Liver (tissue), 9 donors: ENCODE results near the gene MAG. TPM values are rescaled to one million over a fixed set of nuclear protein-coding genes. Genes with fewer than 3 reads are reported as not detected.

Source experiments
- DNase-seq: peaks from one replicate; pipeline ENCODE4 v3.0.0-alpha.2; 2017; ENCODE audit warnings: low spot score
- H3K27ac ChIP-seq, 2 donors: one replicate each; pipeline ENCODE4 v1.7.0; 2013; ENCODE audit warnings: inconsistent platforms in 2 of 2, low read length in 2 of 2, control low read depth in 1 of 2, low read depth in 1 of 2, mild to moderate bottlenecking in 1 of 2
- H3K27me3 ChIP-seq, 4 donors: one replicate each; pipeline versions ENCODE4 v1.6.1 to v1.7.0; 2013; ENCODE audit warnings: low read length in 3 of 4, inconsistent platforms in 1 of 4, mild to moderate bottlenecking in 1 of 4, moderate library complexity in 1 of 4; ENCODE audit not compliant: control insufficient read depth in 4 of 4, insufficient read depth in 4 of 4
- H3K36me3 ChIP-seq, 4 donors: one replicate each; pipeline versions ENCODE4 v1.6.1 to v1.7.0; 2013; ENCODE audit warnings: low read length in 3 of 4, mild to moderate bottlenecking in 3 of 4, low read depth in 1 of 4, moderate library complexity in 1 of 4; ENCODE audit not compliant: control insufficient read depth in 4 of 4, insufficient read depth in 3 of 4
- H3K4me1 ChIP-seq, 4 donors: one replicate each; pipeline versions ENCODE4 v1.6.1 to v1.7.0; 2013; ENCODE audit warnings: low read length in 3 of 4, mild to moderate bottlenecking in 3 of 4, moderate library complexity in 1 of 4; ENCODE audit not compliant: control insufficient read depth in 4 of 4, insufficient read depth in 4 of 4
- H3K4me3 ChIP-seq, 3 donors: one replicate each; pipeline versions ENCODE4 v1.6.1 to v1.7.0; 2013; ENCODE audit warnings: low read length in 3 of 3, control low read depth in 1 of 3, low read depth in 1 of 3, mild to moderate bottlenecking in 1 of 3
- H3K9ac ChIP-seq, 2 donors: one replicate each; pipeline ENCODE4 v1.7.0; 2013; ENCODE audit warnings: low read length in 2 of 2, mild to moderate bottlenecking in 2 of 2, moderate library complexity in 2 of 2, control low read depth in 1 of 2, low read depth in 1 of 2
- H3K9me3 ChIP-seq, 4 donors: one replicate each; pipeline versions ENCODE4 v1.6.1 to v1.7.0; 2013; ENCODE audit warnings: low read length in 3 of 4; ENCODE audit not compliant: control insufficient read depth in 4 of 4
- FOXA1 ChIP-seq: IDR thresholded peaks from 2 replicates; pipeline ENCODE4 v1.6.1; 2016; ENCODE audit warnings: antibody characterized with exemption
- FOXA2 ChIP-seq: IDR thresholded peaks from 2 replicates; pipeline ENCODE4 v1.6.1; 2016; ENCODE audit warnings: antibody characterized with exemption
- GABPA ChIP-seq, 2 donors: IDR thresholded peaks in 1 of 2; conservative IDR thresholded peaks in 1 of 2; 2 replicates each; pipeline ENCODE4 v1.6.1; 2016; ENCODE audit warnings: antibody characterized with exemption in 2 of 2, mild to moderate bottlenecking in 1 of 2, moderate library complexity in 1 of 2
- HNF4G ChIP-seq: IDR thresholded peaks from 2 replicates; pipeline ENCODE4 v1.6.1; 2016; ENCODE audit warnings: antibody characterized with exemption
- JUND ChIP-seq, 2 donors: IDR thresholded peaks; 2 replicates each; pipeline ENCODE4 v1.6.1; 2016; ENCODE audit warnings: antibody characterized with exemption in 2 of 2
- NR2F2 ChIP-seq: IDR thresholded peaks from 2 replicates; pipeline ENCODE4 v1.6.1; 2016; ENCODE audit warnings: antibody characterized with exemption
- RAD21 ChIP-seq, 2 donors: IDR thresholded peaks; 2 replicates each; pipeline ENCODE4 v1.6.1; 2016; ENCODE audit warnings: antibody characterized with exemption in 2 of 2, mild to moderate bottlenecking in 2 of 2
- RXRA ChIP-seq, 2 donors: IDR thresholded peaks; 2 replicates each; pipeline ENCODE4 v1.6.1; 2017 to 2018; ENCODE audit warnings: antibody characterized with exemption in 2 of 2, mild to moderate bottlenecking in 1 of 2
- SP1 ChIP-seq: IDR thresholded peaks from 2 replicates; pipeline ENCODE4 v1.6.1; 2018; ENCODE audit warnings: antibody characterized with exemption, mild to moderate bottlenecking
- TAF1 ChIP-seq: conservative IDR thresholded peaks from 2 replicates; pipeline ENCODE4 v1.6.1; 2016; ENCODE audit warnings: antibody characterized with exemption, mild to moderate bottlenecking
- YY1 ChIP-seq: IDR thresholded peaks from 2 replicates; pipeline ENCODE4 v1.6.1; 2016; ENCODE audit warnings: antibody characterized with exemption, mild to moderate bottlenecking
- ZBTB33 ChIP-seq: IDR thresholded peaks from 2 replicates; pipeline ENCODE4 v1.6.1; 2016; ENCODE audit warnings: antibody characterized with exemption
- WGBS: extraction: QIAGEN DNeasy Blood & Tissue Kit; methylation state at CpG from one replicate; pipeline ENCODE4 v1.1.7; 2013; 5-methylcytosine and 5-hydroxymethylcytosine counted together
- polyA plus RNA-seq, 2 donors: library from polyadenylated mRNA; stranded (reverse) in 1 of 2; unstranded in 1 of 2; fragments of 200-250 nt in 1 of 2; fragments of >200 nt in 1 of 2; fragmentation: Nextera tagmentation in 1 of 2; extraction: Ambion mirVana in 1 of 2; gene quantifications; one replicate each; pipeline versions ENCODE4 v1.2.1 to v1.2.3, GENCODE V29; 2013 to 2015
- total RNA-seq, 2 donors: library from RNA; depleted of rRNA; stranded (reverse); fragments of >200 nt; gene quantifications; one replicate each; pipeline ENCODE4 v1.2.3, GENCODE V29; 2014
- TF ChIP-seq, protein P1 (sequence below): IDR thresholded peaks from 2 replicates; pipeline ENCODE4 v1.6.1; 2016; ENCODE audit warnings: antibody characterized with exemption
- TF ChIP-seq, protein P2 (sequence below): IDR thresholded peaks from 2 replicates; pipeline ENCODE4 v1.6.1; 2016; ENCODE audit warnings: antibody characterized with exemption, mild to moderate bottlenecking
- TF ChIP-seq, protein P3 (sequence below): fragments of 150-350 bp; IDR thresholded peaks from 2 replicates; pipeline ENCODE4 v1.5.1; 2017; ENCODE audit warnings: improper control_type of control experiment, low read depth, low read length; ENCODE audit not compliant: missing input control
- donor health status: healthy.
- donor health status: healthy.
- donor health status: healthy.
- donor health status: healthy.
- donor health status: healthy.

The MAG gene
- total and polyA plus RNA-seq, 4 donors = 0.29 to 3.9 (median 0.33) TPM; not detected in 1

DNA sequence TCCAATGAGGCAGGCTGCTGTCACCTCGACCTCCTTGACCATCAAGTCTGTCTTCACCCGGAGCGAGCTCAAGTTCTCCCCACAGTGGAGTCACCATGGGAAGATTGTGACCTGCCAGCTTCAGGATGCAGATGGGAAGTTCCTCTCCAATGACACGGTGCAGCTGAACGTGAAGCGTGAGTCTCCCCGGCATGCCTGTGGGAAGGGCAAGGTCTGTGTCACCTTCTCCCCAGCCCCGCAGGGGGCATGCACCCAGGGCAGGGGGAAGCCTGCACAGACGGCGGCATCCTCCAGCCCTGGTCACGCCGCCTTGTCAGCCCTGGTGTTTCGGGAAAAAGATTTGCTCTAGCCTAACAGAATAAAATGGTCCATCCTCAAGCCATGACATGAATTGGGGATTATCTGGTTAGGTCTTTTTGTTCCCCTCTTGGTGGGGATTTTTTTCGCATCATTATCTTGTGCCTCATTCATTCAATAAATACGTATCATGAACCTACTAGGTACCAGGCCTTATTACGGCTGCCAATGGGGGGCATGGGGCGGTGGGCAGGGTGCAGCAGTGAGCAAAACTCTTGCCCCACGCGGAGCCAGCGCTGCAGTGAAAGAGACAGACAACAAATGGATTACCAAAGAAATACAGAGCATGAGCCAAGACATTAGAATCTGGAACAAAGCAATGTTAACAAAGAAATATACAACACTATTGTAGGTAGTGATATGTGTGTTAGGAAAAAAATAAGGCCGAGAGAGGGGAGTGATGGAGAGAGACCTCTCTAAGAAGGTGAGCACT, 44.4 kb downstream of the MAG start:
- Histone ChIP-seq H3K4me3 (no peak overlapping the region), H3K9ac (no peak overlapping the region), H3K4me1 (no peaks in the 10 kb centered on the region), H3K36me3 (no peaks in the 10 kb centered on the region), H3K27ac (no peak overlapping the region), H3K27me3 (no peaks in the 10 kb centered on the region), H3K9me3 (no peaks in the 10 kb centered on the region)
- DNase-seq = no peak
- TF ChIP-seq ZBTB33 = no peak
- TF ChIP-seq SP1 = no peak
- TF ChIP-seq, protein P1, sequence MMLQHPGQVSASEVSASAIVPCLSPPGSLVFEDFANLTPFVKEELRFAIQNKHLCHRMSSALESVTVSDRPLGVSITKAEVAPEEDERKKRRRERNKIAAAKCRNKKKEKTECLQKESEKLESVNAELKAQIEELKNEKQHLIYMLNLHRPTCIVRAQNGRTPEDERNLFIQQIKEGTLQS = no peak
- TF ChIP-seq FOXA1 = no peak
- no peak for TF ChIP-seq HNF4G
- TF ChIP-seq, protein P2, sequence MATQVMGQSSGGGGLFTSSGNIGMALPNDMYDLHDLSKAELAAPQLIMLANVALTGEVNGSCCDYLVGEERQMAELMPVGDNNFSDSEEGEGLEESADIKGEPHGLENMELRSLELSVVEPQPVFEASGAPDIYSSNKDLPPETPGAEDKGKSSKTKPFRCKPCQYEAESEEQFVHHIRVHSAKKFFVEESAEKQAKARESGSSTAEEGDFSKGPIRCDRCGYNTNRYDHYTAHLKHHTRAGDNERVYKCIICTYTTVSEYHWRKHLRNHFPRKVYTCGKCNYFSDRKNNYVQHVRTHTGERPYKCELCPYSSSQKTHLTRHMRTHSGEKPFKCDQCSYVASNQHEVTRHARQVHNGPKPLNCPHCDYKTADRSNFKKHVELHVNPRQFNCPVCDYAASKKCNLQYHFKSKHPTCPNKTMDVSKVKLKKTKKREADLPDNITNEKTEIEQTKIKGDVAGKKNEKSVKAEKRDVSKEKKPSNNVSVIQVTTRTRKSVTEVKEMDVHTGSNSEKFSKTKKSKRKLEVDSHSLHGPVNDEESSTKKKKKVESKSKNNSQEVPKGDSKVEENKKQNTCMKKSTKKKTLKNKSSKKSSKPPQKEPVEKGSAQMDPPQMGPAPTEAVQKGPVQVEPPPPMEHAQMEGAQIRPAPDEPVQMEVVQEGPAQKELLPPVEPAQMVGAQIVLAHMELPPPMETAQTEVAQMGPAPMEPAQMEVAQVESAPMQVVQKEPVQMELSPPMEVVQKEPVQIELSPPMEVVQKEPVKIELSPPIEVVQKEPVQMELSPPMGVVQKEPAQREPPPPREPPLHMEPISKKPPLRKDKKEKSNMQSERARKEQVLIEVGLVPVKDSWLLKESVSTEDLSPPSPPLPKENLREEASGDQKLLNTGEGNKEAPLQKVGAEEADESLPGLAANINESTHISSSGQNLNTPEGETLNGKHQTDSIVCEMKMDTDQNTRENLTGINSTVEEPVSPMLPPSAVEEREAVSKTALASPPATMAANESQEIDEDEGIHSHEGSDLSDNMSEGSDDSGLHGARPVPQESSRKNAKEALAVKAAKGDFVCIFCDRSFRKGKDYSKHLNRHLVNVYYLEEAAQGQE = no peak
- no peak for TF ChIP-seq TAF1
- TF ChIP-seq, protein P3, sequence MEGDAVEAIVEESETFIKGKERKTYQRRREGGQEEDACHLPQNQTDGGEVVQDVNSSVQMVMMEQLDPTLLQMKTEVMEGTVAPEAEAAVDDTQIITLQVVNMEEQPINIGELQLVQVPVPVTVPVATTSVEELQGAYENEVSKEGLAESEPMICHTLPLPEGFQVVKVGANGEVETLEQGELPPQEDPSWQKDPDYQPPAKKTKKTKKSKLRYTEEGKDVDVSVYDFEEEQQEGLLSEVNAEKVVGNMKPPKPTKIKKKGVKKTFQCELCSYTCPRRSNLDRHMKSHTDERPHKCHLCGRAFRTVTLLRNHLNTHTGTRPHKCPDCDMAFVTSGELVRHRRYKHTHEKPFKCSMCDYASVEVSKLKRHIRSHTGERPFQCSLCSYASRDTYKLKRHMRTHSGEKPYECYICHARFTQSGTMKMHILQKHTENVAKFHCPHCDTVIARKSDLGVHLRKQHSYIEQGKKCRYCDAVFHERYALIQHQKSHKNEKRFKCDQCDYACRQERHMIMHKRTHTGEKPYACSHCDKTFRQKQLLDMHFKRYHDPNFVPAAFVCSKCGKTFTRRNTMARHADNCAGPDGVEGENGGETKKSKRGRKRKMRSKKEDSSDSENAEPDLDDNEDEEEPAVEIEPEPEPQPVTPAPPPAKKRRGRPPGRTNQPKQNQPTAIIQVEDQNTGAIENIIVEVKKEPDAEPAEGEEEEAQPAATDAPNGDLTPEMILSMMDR = no peak
- TF ChIP-seq NR2F2 = no peak
- TF ChIP-seq RAD21 (IDR thresholded peaks at IDR 0.05) = no peak
- TF ChIP-seq GABPA (IDR thresholded peaks at IDR 0.05 in 1 of 2, conservative IDR thresholded peaks at IDR 0.05 in 1 of 2) = no peak
- no peak for TF ChIP-seq YY1
- TF ChIP-seq FOXA2 = no peak
- TF ChIP-seq RXRA (IDR thresholded peaks at IDR 0.05) = no peak
- TF ChIP-seq JUND (IDR thresholded peaks at IDR 0.05) = no peak
- WGBS = 91% methylated on average over 21 of the region's 21 CpGs
